Hepatocyte (in vitro differentiated cells): ENCODE data around the gene TP53RK.

Experiments
- EZH2 ChIP-seq: fragments of 200-600 bp; sonication (generic); IDR thresholded peaks from 2 replicates; pipeline ENCODE4 v1.6.1; 2016; ENCODE audit warnings: antibody characterized with exemption, mild to moderate bottlenecking, borderline replicate concordance
- EZH2phosphoT487 ChIP-seq: fragments of 200-600 bp; sonication (generic); IDR thresholded peaks from one replicate; pipeline ENCODE4 v1.6.1; 2018; ENCODE audit warnings: antibody characterized with exemption, mild to moderate bottlenecking, low read depth, moderate library complexity; ENCODE audit not compliant: unreplicated experiment, severe bottlenecking
- TF ChIP-seq, protein P1 (sequence below): fragments of 200-600 bp; sonication (generic); IDR thresholded peaks from 2 replicates; pipeline ENCODE4 v1.5.1; 2016; ENCODE audit warnings: antibody characterized with exemption, mild to moderate bottlenecking; ENCODE audit not compliant: poor library complexity

- TF ChIP-seq, protein P1, sequence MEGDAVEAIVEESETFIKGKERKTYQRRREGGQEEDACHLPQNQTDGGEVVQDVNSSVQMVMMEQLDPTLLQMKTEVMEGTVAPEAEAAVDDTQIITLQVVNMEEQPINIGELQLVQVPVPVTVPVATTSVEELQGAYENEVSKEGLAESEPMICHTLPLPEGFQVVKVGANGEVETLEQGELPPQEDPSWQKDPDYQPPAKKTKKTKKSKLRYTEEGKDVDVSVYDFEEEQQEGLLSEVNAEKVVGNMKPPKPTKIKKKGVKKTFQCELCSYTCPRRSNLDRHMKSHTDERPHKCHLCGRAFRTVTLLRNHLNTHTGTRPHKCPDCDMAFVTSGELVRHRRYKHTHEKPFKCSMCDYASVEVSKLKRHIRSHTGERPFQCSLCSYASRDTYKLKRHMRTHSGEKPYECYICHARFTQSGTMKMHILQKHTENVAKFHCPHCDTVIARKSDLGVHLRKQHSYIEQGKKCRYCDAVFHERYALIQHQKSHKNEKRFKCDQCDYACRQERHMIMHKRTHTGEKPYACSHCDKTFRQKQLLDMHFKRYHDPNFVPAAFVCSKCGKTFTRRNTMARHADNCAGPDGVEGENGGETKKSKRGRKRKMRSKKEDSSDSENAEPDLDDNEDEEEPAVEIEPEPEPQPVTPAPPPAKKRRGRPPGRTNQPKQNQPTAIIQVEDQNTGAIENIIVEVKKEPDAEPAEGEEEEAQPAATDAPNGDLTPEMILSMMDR, result no peak
- TF ChIP-seq EZH2 (no peak), EZH2phosphoT487 (no peak)
Observed at GRCh38 chr20:46640536-46641311, 48.5 kb downstream of the TP53RK start.
